Measurements from ENCODE around the gene ABCA1. TPM values are rescaled to one million over a fixed set of nuclear protein-coding genes. Genes with fewer than 3 reads are reported as not detected.
"Not testable (repeated sequence)": the region's sequence is repeated elsewhere in the genome, so short reads cannot be mapped to it uniquely, and the experiment has no call there.

The ABCA1 gene
- total and polyA plus RNA-seq, 4 donors = 10.2 to 43.0 (median 27.8) TPM

GRCh38 chr9:104950838-104951237, 22.9 kb upstream of the ABCA1 start:
- no peak overlapping the region for H3K27ac ChIP-seq (ENCODE audit: low read depth, low read length)
- 89% methylated on average over 3 of the region's 4 CpGs for WGBS (ENCODE audit: insufficient coverage)
- H3K27me3 ChIP-seq (ENCODE audit: control insufficient read depth, insufficient read depth, low read length) = no peaks in the 10 kb centered on the region

GRCh38 chr9:104948277-104948676, 20.3 kb upstream of the ABCA1 start:
- no peak for DNase-seq (ENCODE audit: low read depth in 4 of 6, low spot score in 6 of 6)
- no CpG with 5 or more reads among the region's 3 CpGs for WGBS (ENCODE audit: insufficient coverage)
- no peaks in the 10 kb centered on the region for H3K27me3 ChIP-seq (ENCODE audit: control insufficient read depth, insufficient read depth, low read length)
- H3K27ac ChIP-seq (ENCODE audit: low read depth, low read length) = no peak overlapping the region
- no peaks in the 10 kb centered on the region for H3K36me3 ChIP-seq (ENCODE audit: control insufficient read depth, insufficient read depth, low read length)
- no peaks in the 10 kb centered on the region for H3K4me1 ChIP-seq (ENCODE audit: control insufficient read depth, insufficient read depth, low read length)
- no peaks in the 10 kb centered on the region for H3K9me3 ChIP-seq (ENCODE audit: control insufficient read depth, insufficient read depth, low read length)
- H3K4me3 ChIP-seq (ENCODE audit: low read depth, low read length) = no peak overlapping the region

More at GRCh38 chr9:104950838-104951237, 22.9 kb upstream of the ABCA1 start:
- H3K4me3 ChIP-seq (ENCODE audit: low read depth, low read length) = no peak overlapping the region
- no peaks in the 10 kb centered on the region for H3K36me3 ChIP-seq (ENCODE audit: control insufficient read depth, insufficient read depth, low read length)
- H3K4me1 ChIP-seq (ENCODE audit: control insufficient read depth, insufficient read depth, low read length) = no peaks in the 10 kb centered on the region
- no peaks in the 10 kb centered on the region for H3K9me3 ChIP-seq (ENCODE audit: control insufficient read depth, insufficient read depth, low read length)
- no peak for DNase-seq (ENCODE audit: low read depth in 4 of 6, low spot score in 6 of 6)

- no CpG with 5 or more reads among the region's 3 CpGs for WGBS (ENCODE audit: insufficient coverage)
Measured at GRCh38 chr9:104944871-104945270, 16.9 kb upstream of the ABCA1 start.

GRCh38 chr9:104944356-104944755, 16.4 kb upstream of the ABCA1 start:
- WGBS (ENCODE audit: insufficient coverage) = no CpG with 5 or more reads among the region's 2 CpGs
- no peaks in the 10 kb centered on the region for H3K4me1 ChIP-seq (ENCODE audit: control insufficient read depth, insufficient read depth, low read length)
- no peak overlapping the region for H3K4me3 ChIP-seq (ENCODE audit: low read depth, low read length)
- H3K27me3 ChIP-seq (ENCODE audit: control insufficient read depth, insufficient read depth, low read length) = no peaks in the 10 kb centered on the region
- H3K36me3 ChIP-seq (ENCODE audit: control insufficient read depth, insufficient read depth, low read length) = no peaks in the 10 kb centered on the region
- DNase-seq (ENCODE audit: low read depth in 4 of 6, low spot score in 6 of 6) = no peak
- no peaks in the 10 kb centered on the region for H3K9me3 ChIP-seq (ENCODE audit: control insufficient read depth, insufficient read depth, low read length)
- H3K27ac ChIP-seq (ENCODE audit: low read depth, low read length) = no peak overlapping the region

More at GRCh38 chr9:104944871-104945270, 16.9 kb upstream of the ABCA1 start:
- no peaks in the 10 kb centered on the region for H3K9me3 ChIP-seq (ENCODE audit: control insufficient read depth, insufficient read depth, low read length)
- no peaks in the 10 kb centered on the region for H3K36me3 ChIP-seq (ENCODE audit: control insufficient read depth, insufficient read depth, low read length)
- H3K4me3 ChIP-seq (ENCODE audit: low read depth, low read length) = no peak overlapping the region
- DNase-seq (ENCODE audit: low read depth in 4 of 6, low spot score in 6 of 6) = no peak
- no peaks in the 10 kb centered on the region for H3K4me1 ChIP-seq (ENCODE audit: control insufficient read depth, insufficient read depth, low read length)
- no peaks in the 10 kb centered on the region for H3K27me3 ChIP-seq (ENCODE audit: control insufficient read depth, insufficient read depth, low read length)
- no peak overlapping the region for H3K27ac ChIP-seq (ENCODE audit: low read depth, low read length)

- DNase-seq (ENCODE audit: low read depth in 4 of 6, low spot score in 6 of 6) = no peak
- Histone ChIP-seq H3K9me3 (ENCODE audit: control insufficient read depth, insufficient read depth, low read length) (no peaks in the 10 kb centered on the region), H3K27me3 (ENCODE audit: control insufficient read depth, insufficient read depth, low read length) (no peaks in the 10 kb centered on the region), H3K4me1 (ENCODE audit: control insufficient read depth, insufficient read depth, low read length) (no peaks in the 10 kb centered on the region), H3K27ac (ENCODE audit: low read depth, low read length) (no peak overlapping the region), H3K4me3 (ENCODE audit: low read depth, low read length) (no peak overlapping the region), H3K36me3 (ENCODE audit: control insufficient read depth, insufficient read depth, low read length) (no peaks in the 10 kb centered on the region)
- no CpG with 5 or more reads among the region's 1 CpG for WGBS (ENCODE audit: insufficient coverage)
Measured at GRCh38 chr9:104941597-104941996, 13.6 kb upstream of the ABCA1 start.

DNA sequence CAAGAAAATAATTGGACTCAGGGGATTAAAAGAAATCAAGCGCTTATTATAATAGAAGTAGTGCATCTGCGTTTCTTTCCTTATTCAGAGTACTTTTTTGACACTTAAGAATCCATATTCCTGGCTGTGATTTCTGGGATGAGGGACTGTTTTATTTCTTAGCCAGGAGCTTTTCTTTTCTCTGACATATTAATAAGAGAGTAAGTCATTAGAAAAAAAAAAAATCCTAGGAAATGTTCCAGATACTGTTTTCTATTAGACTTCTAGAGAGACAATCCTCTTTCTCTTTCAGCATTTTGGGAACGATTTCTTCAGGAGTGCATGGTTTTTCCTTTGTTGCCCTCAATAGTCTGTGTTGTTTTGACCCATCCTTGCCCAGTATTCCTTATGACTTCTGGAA, 8.3 kb upstream of the ABCA1 start:
- no peak for DNase-seq (ENCODE audit: low read depth in 4 of 6, low spot score in 6 of 6)
- Histone ChIP-seq H3K4me3 (ENCODE audit: low read depth, low read length) (no peak overlapping the region), H3K27me3 (ENCODE audit: control insufficient read depth, insufficient read depth, low read length) (no peaks in the 10 kb centered on the region), H3K9me3 (ENCODE audit: control insufficient read depth, insufficient read depth, low read length) (no peaks in the 10 kb centered on the region), H3K36me3 (ENCODE audit: control insufficient read depth, insufficient read depth, low read length) (no peaks in the 10 kb centered on the region), H3K27ac (ENCODE audit: low read depth, low read length) (no peak overlapping the region), H3K4me1 (ENCODE audit: control insufficient read depth, insufficient read depth, low read length) (no peaks in the 10 kb centered on the region)
- WGBS (ENCODE audit: insufficient coverage) = no CpG with 5 or more reads among the region's 3 CpGs

- H3K27ac ChIP-seq (ENCODE audit: low read depth, low read length); H3K36me3 ChIP-seq (ENCODE audit: control insufficient read depth, insufficient read depth, low read length); H3K4me1 ChIP-seq (ENCODE audit: control insufficient read depth, insufficient read depth, low read length); DNase-seq (ENCODE audit: low read depth in 4 of 6, low spot score in 6 of 6); H3K4me3 ChIP-seq (ENCODE audit: low read depth, low read length); H3K27me3 ChIP-seq (ENCODE audit: control insufficient read depth, insufficient read depth, low read length); H3K9me3 ChIP-seq (ENCODE audit: control insufficient read depth, insufficient read depth, low read length): not testable (repeated sequence)
- 79% methylated on average over 7 of the region's 7 CpGs for WGBS (ENCODE audit: insufficient coverage)
Measured at GRCh38 chr9:104935501-104935810, 7.5 kb upstream of the ABCA1 start.

DNA sequence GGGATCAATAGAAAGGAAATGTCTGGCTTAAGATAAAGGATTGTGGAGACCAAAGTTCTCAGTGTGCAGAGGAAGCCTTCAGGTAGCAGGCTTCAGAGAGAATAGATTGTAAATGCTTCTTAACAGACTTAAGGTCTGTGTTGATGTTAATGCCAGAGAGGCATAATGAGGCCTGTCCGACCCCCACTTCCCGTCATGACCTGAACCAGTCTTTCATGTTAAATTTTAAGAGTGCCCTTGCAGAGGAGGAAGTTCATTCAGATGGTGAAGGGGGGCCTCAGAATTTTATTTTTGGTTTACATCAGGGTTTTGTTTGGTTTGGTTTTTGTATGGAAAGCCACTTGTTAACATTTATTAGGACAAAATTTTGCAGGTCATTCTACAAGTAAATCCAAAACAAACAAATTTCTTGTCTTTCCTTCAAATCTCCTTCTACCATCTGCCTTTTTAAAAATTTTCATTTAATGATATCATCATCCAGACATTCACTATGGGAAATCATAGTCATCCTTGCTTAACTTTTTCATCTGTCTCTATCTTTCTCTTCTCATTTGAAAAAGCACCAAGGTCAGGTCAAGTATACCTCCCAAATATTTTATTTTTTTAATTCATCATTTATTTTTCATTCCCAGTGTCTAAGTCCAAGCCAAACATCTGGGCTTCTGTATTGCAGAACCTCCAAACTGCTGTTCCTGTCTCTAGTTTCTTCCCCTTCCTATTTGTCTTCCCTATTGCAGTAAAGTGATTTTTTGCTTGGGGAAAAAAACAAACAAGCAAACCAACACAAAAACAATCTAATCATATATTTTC, 6.9 kb upstream of the ABCA1 start:
- Histone ChIP-seq H3K4me1 (ENCODE audit: control insufficient read depth, insufficient read depth, low read length) (no peaks in the 10 kb centered on the region), H3K27ac (ENCODE audit: low read depth, low read length) (no peak overlapping the region), H3K36me3 (ENCODE audit: control insufficient read depth, insufficient read depth, low read length) (no peaks in the 10 kb centered on the region), H3K27me3 (ENCODE audit: control insufficient read depth, insufficient read depth, low read length) (no peaks in the 10 kb centered on the region), H3K9me3 (ENCODE audit: control insufficient read depth, insufficient read depth, low read length) (no peaks in the 10 kb centered on the region), H3K4me3 (ENCODE audit: low read depth, low read length) (no peak overlapping the region)
- WGBS (ENCODE audit: insufficient coverage) = 68% methylated on average over 2 of the region's 2 CpGs
- DNase-seq (ENCODE audit: low read depth in 4 of 6, low spot score in 6 of 6) = no peak

GRCh38 chr9:104933091-104933490, 5.1 kb upstream of the ABCA1 start:
- H3K27me3 ChIP-seq (ENCODE audit: control insufficient read depth, insufficient read depth, low read length); H3K9me3 ChIP-seq (ENCODE audit: control insufficient read depth, insufficient read depth, low read length); DNase-seq (ENCODE audit: low read depth in 4 of 6, low spot score in 6 of 6); H3K4me1 ChIP-seq (ENCODE audit: control insufficient read depth, insufficient read depth, low read length); H3K36me3 ChIP-seq (ENCODE audit: control insufficient read depth, insufficient read depth, low read length); H3K27ac ChIP-seq (ENCODE audit: low read depth, low read length); H3K4me3 ChIP-seq (ENCODE audit: low read depth, low read length): not testable (repeated sequence)
- WGBS (ENCODE audit: insufficient coverage) = no CpG with 5 or more reads among the region's 2 CpGs

- Histone ChIP-seq H3K27me3 (ENCODE audit: control insufficient read depth, insufficient read depth, low read length) (peaks cover 5% of the 10 kb centered on the region), H3K4me1 (ENCODE audit: control insufficient read depth, insufficient read depth, low read length) (peaks cover 17% of the 10 kb centered on the region), H3K4me3 (ENCODE audit: low read depth, low read length) (no peak overlapping the region), H3K36me3 (ENCODE audit: control insufficient read depth, insufficient read depth, low read length) (no peaks in the 10 kb centered on the region), H3K27ac (ENCODE audit: low read depth, low read length) (no peak overlapping the region), H3K9me3 (ENCODE audit: control insufficient read depth, insufficient read depth, low read length) (no peaks in the 10 kb centered on the region)
- no CpG with 5 or more reads among the region's 4 CpGs for WGBS (ENCODE audit: insufficient coverage)
- DNase-seq (ENCODE audit: low read depth in 4 of 6, low spot score in 6 of 6) = no peak
Measured at GRCh38 chr9:104931256-104931655, 3.3 kb upstream of the ABCA1 start.

Measured in spinal cord (tissue), 10 donors.